HepG2 (cell line): Measurements from ENCODE around the gene MSANTD2. TPM values are rescaled to one million over a fixed set of nuclear protein-coding genes. Genes with fewer than 3 reads are reported as not detected.

Experiments
- ATAC-seq: fragments of 200-7000 bp; cut with Tn5 transposase; 3 replicates; pipeline ENCODE4 v1.9.1; 2020; ENCODE audit warnings: mild to moderate bottlenecking, moderate library complexity
- BruUV-seq: library from RNA; stranded (reverse); fragments of 400-500 nt; replicated peaks from 2 replicates; lab custom pipeline; 2021; lab: Mats Ljungman, UMichigan
- CTCF ChIA-PET: fragments of 300-600 bp; formaldehyde crosslinking; extraction: SDS; loops from one replicate; lab custom pipeline; 2021; ENCODE audit warnings: low total read pairs, inconsistent platforms, low intra/inter-chr PET ratio; lab: Yijun Ruan, JAX
- POLR2A ChIA-PET: fragments of 350-600 bp; sonication (Branson Sonifier 250); formaldehyde crosslinking; loops from one replicate; lab custom pipeline; 2020; ENCODE audit warnings: antibody characterized with exemption, inconsistent platforms; lab: Yijun Ruan, JAX
- DNase-seq: peaks from one replicate; pipeline ENCODE4 v3.0.0-alpha.2; 2015; ENCODE audit warnings: low spot score
- FAIRE-seq: peaks from 3 replicates; lab custom pipeline; 2011; peaks lifted over from hg19 to GRCh38; lab: Jason Lieb, UNC
- H2AFZ ChIP-seq: one replicate; pipeline ENCODE4 v1.6.1; 2011; ENCODE audit warnings: low read length, inconsistent platforms
- H3K27ac ChIP-seq: fragments of 300-600 bp; 3 replicates; pipeline ENCODE4 v1.8.0; 2011; ENCODE audit warnings: mixed run types, mild to moderate bottlenecking, mixed read lengths, low read length, inconsistent platforms; ENCODE audit not compliant: insufficient read depth; ENCODE audit errors: extremely low read length
- H3K27me3 ChIP-seq, 2 experiments: fragments of 200-600 bp in 1 of 2; 2 replicates in 1 of 2; 3 replicates in 1 of 2; pipeline versions ENCODE4 v1.6.0 to v1.8.0; 2011; ENCODE audit warnings: low read length in 2 of 2, mild to moderate bottlenecking in 2 of 2, moderate library complexity in 2 of 2, inconsistent platforms in 1 of 2; ENCODE audit not compliant: insufficient read depth in 2 of 2, control insufficient read depth in 1 of 2
- H3K36me3 ChIP-seq, 2 experiments: fragments of 200-600 bp in 1 of 2; replicated peaks in 1 of 2; 2 replicates in 1 of 2; 3 replicates in 1 of 2; pipeline versions ENCODE4 v1.5.1 to v1.8.0; 2011; ENCODE audit warnings: low read length in 2 of 2, inconsistent platforms in 1 of 2; ENCODE audit not compliant: insufficient read depth in 2 of 2, control insufficient read depth in 1 of 2
- H3K4me1 ChIP-seq: 2 replicates; pipeline ENCODE4 v1.5.1; 2012; ENCODE audit warnings: low read length, inconsistent platforms; ENCODE audit not compliant: insufficient read depth
- H3K4me2 ChIP-seq: 2 replicates; pipeline ENCODE4 v1.6.0; 2011; ENCODE audit warnings: low read depth, low read length, inconsistent platforms
- H3K4me3 ChIP-seq, 3 experiments: fragments of 200-600 bp in 1 of 3; sonication (generic), shearing (Covaris generic) in 1 of 3; replicated peaks in 1 of 3; 2 replicates each; pipeline ENCODE4 v1.5.1; 2011 to 2016; ENCODE audit warnings: low read length in 3 of 3, inconsistent platforms in 2 of 3, low read depth in 2 of 3, mild to moderate bottlenecking in 2 of 3, control low read depth in 1 of 3, mixed read lengths in 1 of 3; ENCODE audit not compliant: insufficient read depth in 1 of 3
- H3K79me2 ChIP-seq: one replicate; pipeline ENCODE4 v1.6.1; 2011; ENCODE audit warnings: low read length, inconsistent platforms; ENCODE audit not compliant: insufficient read depth
- H3K9ac ChIP-seq: 2 replicates; pipeline ENCODE4 v1.6.0; 2011; ENCODE audit warnings: mild to moderate bottlenecking, low read depth, low read length, inconsistent platforms; ENCODE audit not compliant: insufficient read depth
- H3K9me3 ChIP-seq: 2 replicates; pipeline ENCODE4 v1.5.1; 2012; ENCODE audit warnings: mild to moderate bottlenecking, low read length
- H4K20me1 ChIP-seq: 2 replicates; pipeline ENCODE4 v1.6.0; 2011; ENCODE audit warnings: inconsistent platforms, mild to moderate bottlenecking, low read length, moderate library complexity; ENCODE audit not compliant: insufficient read depth
- IRX3 ChIP-seq: sonication (generic); formaldehyde crosslinking; IDR thresholded peaks from 2 replicates; pipeline ENCODE4 v1.8.1; 2023; ENCODE audit warnings: mild to moderate bottlenecking, low read depth, missing genetic modification reagents, borderline replicate concordance
- NFYB ChIP-seq: sonication (generic); formaldehyde crosslinking; IDR thresholded peaks from 2 replicates; pipeline ENCODE4 v1.4.0; 2020; ENCODE audit warnings: missing genetic modification reagents
- POGK ChIP-seq: sonication (generic); formaldehyde crosslinking; conservative IDR thresholded peaks from 2 replicates; pipeline ENCODE4 v1.8.0; 2022; ENCODE audit warnings: mild to moderate bottlenecking, moderate library complexity, missing genetic modification reagents
- RFXAP ChIP-seq: sonication (generic); formaldehyde crosslinking; IDR thresholded peaks from 2 replicates; pipeline ENCODE4 v1.4.0; 2020; ENCODE audit warnings: missing genetic modification reagents, borderline replicate concordance
- SAFB2 ChIP-seq: sonication (generic); formaldehyde crosslinking; IDR thresholded peaks from 2 replicates; pipeline ENCODE4 v1.5.1; 2020; ENCODE audit warnings: missing genetic modification reagents, low read depth, mild to moderate bottlenecking, borderline replicate concordance
- SOX13 ChIP-seq, 3 experiments: fragments of 450-650 bp in 1 of 3; sonication (generic) in 1 of 3; formaldehyde crosslinking in 1 of 3; IDR thresholded peaks in 2 of 3; conservative IDR thresholded peaks in 1 of 3; 2 replicates each; pipeline versions ENCODE4 v1.5.0 to v1.6.1; 2016 to 2020; ENCODE audit warnings: antibody characterized with exemption in 1 of 3, mild to moderate bottlenecking in 1 of 3, missing compliant biosample characterization in 1 of 3, missing genetic modification reagents in 1 of 3, moderate library complexity in 1 of 3
- ZFP82 ChIP-seq: sonication (generic); formaldehyde crosslinking; IDR thresholded peaks from 2 replicates; pipeline ENCODE4 v1.5.1; 2020; ENCODE audit warnings: mild to moderate bottlenecking, missing genetic modification reagents, borderline replicate concordance
- ZNF225 ChIP-seq: sonication (generic); formaldehyde crosslinking; IDR thresholded peaks from 2 replicates; pipeline ENCODE4 v1.4.0; 2020; ENCODE audit warnings: mild to moderate bottlenecking, missing genetic modification reagents
- ZNF256 ChIP-seq: sonication (generic); formaldehyde crosslinking; conservative IDR thresholded peaks from 2 replicates; pipeline ENCODE4 v1.4.0; 2020; ENCODE audit warnings: missing genetic modification reagents
- ZNF331 ChIP-seq: sonication (generic); formaldehyde crosslinking; IDR thresholded peaks from 2 replicates; pipeline ENCODE4 v1.4.0; 2020; ENCODE audit warnings: missing genetic modification reagents
- ZNF44 ChIP-seq: sonication (generic); formaldehyde crosslinking; IDR thresholded peaks from 2 replicates; pipeline ENCODE4 v1.5.1; 2020; ENCODE audit warnings: mild to moderate bottlenecking, missing genetic modification reagents
- ZNF577 ChIP-seq: sonication (generic); formaldehyde crosslinking; IDR thresholded peaks from 2 replicates; pipeline ENCODE4 v1.4.0; 2020; ENCODE audit warnings: mild to moderate bottlenecking, low read depth, missing genetic modification reagents, borderline replicate concordance
- ZNF678 ChIP-seq: sonication (generic); formaldehyde crosslinking; IDR thresholded peaks from 2 replicates; pipeline ENCODE4 v1.4.0; 2020; ENCODE audit warnings: mild to moderate bottlenecking, missing genetic modification reagents
- WGBS: methylation state at CpG from one replicate; pipeline ENCODE4 v1.1.6; 2017; ENCODE audit warnings: low lambda C conversion rate; 5-methylcytosine and 5-hydroxymethylcytosine counted together
- in situ Hi-C: cut with HindIII; loops from 2 replicates; pipeline ENCODE4 v1.10.0; 2017; ENCODE audit warnings: low pct_unique_long_range_greater_than_20kb; ENCODE audit not compliant: extremely low pct_ligation_motif_present
- intact Hi-C: fragments of 100-400 bp; cut with micrococcal nuclease; formaldehyde crosslinking; loops from one replicate; pipeline ENCODE4 v1.10.0; 2022; ENCODE audit not compliant: unreplicated experiment
- polyA plus RNA-seq, 8 experiments: library from polyadenylated mRNA; depleted of rRNA in 3 of 8; stranded (reverse) in 7 of 8; unstranded in 1 of 8; fragments of >200 nt; fragmentation: Illumina TruSeq in 4 of 8; extraction: Trizol in 4 of 8; gene quantifications; 2 replicates each; pipeline versions ENCODE4 v1.2.1 to v1.2.3, GENCODE V29; 2011 to 2016; ENCODE audit warnings: low read depth in 4 of 8, missing spikeins in 1 of 8, mixed read lengths in 1 of 8; ENCODE audit not compliant: insufficient read depth in 1 of 8
- total RNA-seq, 5 experiments: library from RNA; depleted of rRNA; stranded (reverse); fragments of >200 nt; fragmentation: Illumina TruSeq; extraction: Trizol; gene quantifications; 2 replicates each; pipeline ENCODE4 v1.2.3, GENCODE V29; 2016; ENCODE audit warnings: low read depth in 1 of 5

The MSANTD2 gene
- total and polyA plus RNA-seq, 2 of the 13 experiments (the other 11 are each of a cell fraction or from before 2014, with no cell fraction given) = 8.7 to 10.1 TPM

DNA sequence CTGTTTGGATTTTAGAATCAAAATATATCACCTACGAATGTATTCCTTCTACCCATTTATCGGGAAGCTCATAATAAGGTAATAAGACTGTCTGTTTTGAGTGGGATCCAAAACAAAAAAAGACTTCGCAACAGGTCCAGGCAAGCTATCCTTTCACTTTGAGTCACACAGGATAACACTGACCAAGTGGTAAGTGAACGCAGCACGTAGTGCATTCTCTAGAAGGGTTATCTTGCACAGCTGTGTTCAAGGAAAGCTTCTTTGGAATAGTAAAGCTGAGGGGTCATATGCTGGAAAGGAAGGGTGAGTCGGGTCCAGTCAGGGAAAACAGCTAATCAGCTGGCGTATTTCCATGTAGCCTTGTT lies 82.8 kb downstream of the MSANTD2 start:
- Histone ChIP-seq H3K4me2 (peak overlapping the region; percentile 80), H3K79me2 (no peaks in the 10 kb centered on the region), H3K9ac (no peak overlapping the region), H3K27ac (no peak overlapping the region), H3K4me1 (peaks cover 14% of the 10 kb centered on the region; the same call in 1 of the 2 replicates), H3K27me3 (peaks cover 3 to 63% of the 10 kb centered on the region in 2 experiments; a peak in 4 of 5 replicates), H4K20me1 (no peaks in the 10 kb centered on the region), H2AFZ (no peak overlapping the region), H3K4me3 (no peak overlapping the region), H3K9me3 (no peaks in the 10 kb centered on the region), H3K36me3 (no peaks in the 10 kb centered on the region)
- no peak for TF ChIP-seq ZFP82
- no peak for TF ChIP-seq SOX13 (IDR thresholded peaks at IDR 0.05)
- no peak for TF ChIP-seq SOX13 (CRISPR knock-in tag; conservative IDR thresholded peaks at IDR 0.05 in 1 of 2, IDR thresholded peaks at IDR 0.05 in 1 of 2)
- TF ChIP-seq IRX3 = no peak
- TF ChIP-seq ZNF331 = no peak
- TF ChIP-seq POGK (CRISPR knock-in tag) = no peak
- TF ChIP-seq ZNF577 (CRISPR knock-in tag) = no peak
- no peak for TF ChIP-seq RFXAP (CRISPR knock-in tag)
- TF ChIP-seq ZNF225 (CRISPR knock-in tag) = no peak
- no peak for TF ChIP-seq ZNF44 (CRISPR knock-in tag)
- no peak for TF ChIP-seq ZNF256 (CRISPR knock-in tag)
- TF ChIP-seq ZNF678 (CRISPR knock-in tag) = no peak
- TF ChIP-seq NFYB (CRISPR knock-in tag) = no peak
- TF ChIP-seq SAFB2 = no peak
- no TSS peak for BruUV-seq
- no peak for DNase-seq
- 42% methylated on average over 7 of the region's 7 CpGs for WGBS
- intact Hi-C loops = no loop called here
- POLR2A ChIA-PET = no interaction called here
- FAIRE-seq = no peak
- in situ Hi-C loops = no loop called here
- peak; percentile 51 for ATAC-seq
- CTCF ChIA-PET = no interaction called here
